ENCODE data around the gene SPOP.

DNA sequence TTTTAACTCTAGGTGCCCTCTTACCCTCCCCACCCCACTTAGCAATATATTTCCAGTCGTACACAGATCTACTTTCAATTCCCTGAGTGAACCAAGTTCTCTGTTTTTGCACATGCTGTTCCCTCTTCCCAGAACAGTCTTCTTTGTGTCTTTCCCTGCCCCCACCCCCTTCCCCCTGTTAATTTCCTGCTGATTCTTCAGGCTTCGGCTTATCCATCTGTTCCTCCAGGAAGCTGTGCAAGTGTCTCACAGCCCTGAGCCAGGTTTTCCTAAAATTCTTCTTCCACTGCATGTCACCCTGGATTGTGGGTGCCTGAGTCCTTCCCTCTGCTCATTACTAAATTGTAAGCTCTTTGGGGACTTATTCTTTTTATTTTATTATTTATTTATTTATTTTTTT lies 12.4 kb upstream of the SPOP start:
- TF ChIP-seq, protein P1, sequence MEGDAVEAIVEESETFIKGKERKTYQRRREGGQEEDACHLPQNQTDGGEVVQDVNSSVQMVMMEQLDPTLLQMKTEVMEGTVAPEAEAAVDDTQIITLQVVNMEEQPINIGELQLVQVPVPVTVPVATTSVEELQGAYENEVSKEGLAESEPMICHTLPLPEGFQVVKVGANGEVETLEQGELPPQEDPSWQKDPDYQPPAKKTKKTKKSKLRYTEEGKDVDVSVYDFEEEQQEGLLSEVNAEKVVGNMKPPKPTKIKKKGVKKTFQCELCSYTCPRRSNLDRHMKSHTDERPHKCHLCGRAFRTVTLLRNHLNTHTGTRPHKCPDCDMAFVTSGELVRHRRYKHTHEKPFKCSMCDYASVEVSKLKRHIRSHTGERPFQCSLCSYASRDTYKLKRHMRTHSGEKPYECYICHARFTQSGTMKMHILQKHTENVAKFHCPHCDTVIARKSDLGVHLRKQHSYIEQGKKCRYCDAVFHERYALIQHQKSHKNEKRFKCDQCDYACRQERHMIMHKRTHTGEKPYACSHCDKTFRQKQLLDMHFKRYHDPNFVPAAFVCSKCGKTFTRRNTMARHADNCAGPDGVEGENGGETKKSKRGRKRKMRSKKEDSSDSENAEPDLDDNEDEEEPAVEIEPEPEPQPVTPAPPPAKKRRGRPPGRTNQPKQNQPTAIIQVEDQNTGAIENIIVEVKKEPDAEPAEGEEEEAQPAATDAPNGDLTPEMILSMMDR (IDR thresholded peaks at IDR 0.05) = no peak
- TF ChIP-seq EP300 (IDR thresholded peaks at IDR 0.05) = no peak
